Pons (tissue), 1 donor: ENCODE measurements around the gene MGAT4B.
"Not testable (repeated sequence)": the region's sequence is repeated elsewhere in the genome, so short reads cannot be mapped to it uniquely, and the experiment has no call there.

Experiments used
- DNase-seq: peaks from one replicate; pipeline ENCODE4 v3.0.0-alpha.2; 2016; ENCODE audit warnings: low spot score

MGAT4B gene

DNA sequence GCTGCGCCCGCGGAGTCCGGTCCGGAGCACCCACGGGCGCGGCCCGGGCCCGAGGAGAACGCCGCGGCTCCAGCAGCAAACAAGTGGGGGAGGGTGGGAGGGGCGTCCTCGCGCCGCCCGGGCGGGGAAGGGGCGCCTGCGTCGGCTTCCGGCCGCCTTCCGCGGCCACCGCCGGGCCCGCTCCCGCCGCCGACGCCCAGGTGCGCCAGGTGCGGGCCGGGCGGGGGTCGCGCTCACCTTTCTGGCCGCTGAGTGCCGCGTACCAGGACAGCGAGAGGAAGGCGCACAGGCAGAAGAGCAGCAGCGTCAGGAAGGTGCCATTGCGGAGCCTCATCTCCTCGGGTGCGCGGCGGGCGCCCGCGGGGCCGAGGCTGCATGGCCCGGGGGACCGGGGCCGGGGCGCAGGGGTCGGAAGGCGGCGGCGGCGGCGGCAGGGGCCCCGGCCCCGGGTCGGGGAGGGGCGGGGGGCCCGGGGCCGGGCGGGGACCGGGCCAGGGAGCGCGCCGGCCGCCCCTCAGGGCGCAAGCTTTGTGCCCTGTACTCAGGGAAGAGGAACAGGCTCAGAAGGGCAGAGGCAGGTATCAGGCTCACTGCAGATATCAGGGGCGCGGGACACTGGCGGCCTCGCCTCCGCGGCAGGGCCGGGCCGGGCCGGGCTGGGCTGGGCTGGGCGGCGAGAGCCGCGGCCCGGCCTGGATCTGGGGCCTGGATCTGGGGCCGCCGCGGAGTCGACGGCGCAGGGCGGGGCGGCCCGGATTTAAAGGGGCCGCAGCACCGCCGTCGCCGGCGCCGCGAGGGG, at the start of gene MGAT4B:
TSS of gene MGAT4B (minus strand) at position 617 of the 799 bp plus-strand sequence. CDS start at position 334, 283 bp downstream.
- no peak for DNase-seq

DNA sequence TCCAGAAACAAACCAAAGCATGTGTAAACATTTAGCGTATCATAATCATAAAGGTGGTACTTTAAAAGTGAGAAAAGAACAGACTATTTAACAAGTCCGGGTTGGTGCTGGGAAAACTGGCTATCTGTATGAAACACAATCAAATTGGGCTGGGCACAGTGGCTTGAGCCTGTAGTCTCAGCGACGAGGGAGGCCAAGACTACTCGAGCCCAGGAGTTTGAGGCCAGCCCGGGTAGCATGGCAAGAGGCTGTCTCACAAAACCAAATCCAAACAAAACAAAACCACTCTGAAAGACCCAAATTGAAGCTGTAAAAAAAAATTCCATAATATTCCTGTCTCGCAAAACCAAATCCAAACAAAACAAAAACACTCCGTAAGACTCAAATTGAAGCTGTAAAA, 47.7 kb upstream of the MGAT4B start:
- DNase-seq: no peak

DNA sequence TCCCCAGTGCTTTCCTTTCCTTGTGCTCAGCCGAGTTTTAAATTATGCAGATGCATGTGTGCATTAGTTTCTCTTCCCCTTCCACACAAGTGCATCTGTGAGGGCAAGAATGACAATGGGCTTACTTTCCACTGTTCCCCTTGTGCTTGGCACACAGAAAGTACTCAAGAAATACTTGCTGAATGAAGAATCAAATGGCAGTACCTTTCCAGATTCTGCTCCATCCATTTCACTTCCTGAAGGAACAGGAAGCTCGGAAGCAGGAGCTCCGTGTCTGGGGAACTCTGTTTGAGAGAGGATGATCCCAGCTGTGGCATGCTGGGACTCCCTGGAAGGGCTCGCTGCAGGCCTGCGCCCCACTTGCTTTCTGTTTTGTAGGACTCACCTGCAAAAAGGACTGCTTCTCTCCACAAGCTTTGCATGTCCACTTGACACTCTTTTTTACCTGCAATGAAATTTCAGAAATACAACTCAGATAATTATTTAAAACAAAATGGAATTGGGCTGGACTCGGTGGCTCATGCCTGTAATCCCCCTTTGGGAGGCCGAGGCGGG, 46.4 kb upstream of the MGAT4B start:
- peak; percentile 45 for DNase-seq

DNA sequence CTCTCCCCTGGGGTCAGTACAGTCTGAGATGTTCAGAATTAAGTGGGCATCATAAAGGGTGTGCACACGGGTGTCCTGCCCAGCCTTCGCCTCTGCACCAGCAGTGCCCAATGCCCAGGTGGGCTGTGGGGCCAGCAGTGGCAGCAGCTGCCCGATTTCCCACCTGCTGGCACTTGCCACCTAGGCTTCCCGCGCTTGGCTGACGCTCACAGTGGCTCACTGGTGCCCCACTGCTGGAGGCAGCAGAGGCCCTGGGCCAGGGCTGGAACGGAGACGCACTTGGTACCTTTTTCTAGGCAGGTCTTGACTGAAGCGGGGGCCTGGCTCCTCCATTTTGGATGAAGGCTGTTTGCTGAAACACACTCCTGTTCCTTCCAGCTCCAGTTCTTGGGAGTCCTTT, 35.0 kb upstream of the MGAT4B start:
- no peak for DNase-seq

DNA sequence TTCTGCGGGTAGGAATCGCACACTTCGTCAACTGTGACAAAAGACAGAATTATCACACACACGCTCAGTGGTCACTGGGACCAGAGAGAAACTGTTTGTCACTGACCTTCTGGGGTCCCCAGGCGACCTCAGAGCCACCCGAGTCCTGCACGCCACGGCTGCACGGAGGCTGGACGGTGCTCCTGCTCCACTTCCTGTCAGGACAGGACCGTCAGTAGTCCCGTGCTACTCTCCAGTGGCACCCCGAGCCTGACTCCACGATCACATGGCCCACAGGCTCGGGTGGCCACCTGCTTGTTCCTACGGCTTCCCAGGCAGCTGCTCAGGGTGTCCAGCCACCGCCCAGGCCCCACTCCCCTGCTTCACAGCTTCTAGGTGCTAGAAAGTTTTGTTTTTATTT, 34.1 kb upstream of the MGAT4B start:
- DNase-seq: no peak

DNA sequence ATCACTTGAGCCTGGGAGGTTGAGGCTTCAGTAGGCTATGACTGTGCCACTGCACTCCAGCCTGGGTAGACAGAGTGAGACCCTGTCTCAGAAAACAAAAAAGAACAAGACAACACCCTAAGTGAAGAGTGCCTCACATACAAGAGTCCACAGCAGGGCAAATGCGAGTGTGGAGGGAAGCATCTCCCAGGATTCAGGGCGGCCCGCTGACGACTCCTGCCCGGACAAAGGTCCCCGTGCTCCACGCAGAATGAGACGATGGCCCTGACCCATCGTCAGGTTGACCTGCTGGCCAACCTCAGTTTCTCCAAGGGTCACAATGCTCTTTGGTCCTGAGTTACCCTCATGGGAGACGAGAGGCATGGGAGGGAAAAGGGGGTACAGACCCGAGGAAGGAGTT, 33.7 kb upstream of the MGAT4B start:
- DNase-seq: no peak

DNA sequence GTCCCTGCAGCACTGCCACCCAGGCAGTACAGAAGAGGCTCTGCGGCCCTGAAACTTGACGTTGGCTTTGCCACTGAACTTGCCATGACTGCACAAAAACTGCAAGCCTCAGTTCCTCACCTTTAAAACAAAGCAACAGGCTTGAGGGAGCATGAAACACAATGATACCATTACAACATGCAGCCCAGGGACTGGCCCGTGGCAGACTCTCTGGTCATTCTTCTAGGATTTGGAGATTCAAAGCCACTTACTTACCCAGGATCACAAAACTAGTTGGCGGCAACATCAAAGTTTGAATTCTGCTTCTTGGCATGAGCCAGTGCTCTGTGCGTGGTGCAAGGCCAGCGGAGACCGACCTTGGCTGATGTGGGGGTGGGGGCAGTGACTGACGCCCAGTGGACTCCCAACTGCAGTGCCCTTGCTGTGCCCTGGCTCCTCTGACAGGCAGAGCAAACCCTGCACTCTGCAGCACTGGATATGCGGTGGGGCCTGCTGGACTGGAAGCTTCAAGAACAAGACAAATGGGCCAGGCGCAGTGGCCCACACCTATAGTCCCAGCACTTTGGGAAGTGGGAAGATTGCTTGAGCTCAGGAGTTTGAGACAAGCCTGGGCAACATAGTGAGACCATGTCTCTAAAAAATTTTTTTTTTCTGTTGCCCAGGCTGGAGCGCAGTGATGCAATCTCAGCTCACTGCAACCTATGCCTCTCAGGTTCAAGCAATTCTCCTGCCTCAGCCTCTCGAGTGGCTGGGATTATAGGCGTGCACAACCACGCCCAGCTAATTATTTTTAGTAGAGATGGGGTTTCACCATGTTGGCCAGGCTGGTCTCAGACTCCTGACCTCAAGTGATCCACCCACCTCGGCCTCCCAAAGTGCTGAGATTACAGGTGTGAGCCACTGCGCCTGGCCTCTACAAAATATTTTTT, 32.9 kb upstream of the MGAT4B start:
- DNase-seq: no peak

DNA sequence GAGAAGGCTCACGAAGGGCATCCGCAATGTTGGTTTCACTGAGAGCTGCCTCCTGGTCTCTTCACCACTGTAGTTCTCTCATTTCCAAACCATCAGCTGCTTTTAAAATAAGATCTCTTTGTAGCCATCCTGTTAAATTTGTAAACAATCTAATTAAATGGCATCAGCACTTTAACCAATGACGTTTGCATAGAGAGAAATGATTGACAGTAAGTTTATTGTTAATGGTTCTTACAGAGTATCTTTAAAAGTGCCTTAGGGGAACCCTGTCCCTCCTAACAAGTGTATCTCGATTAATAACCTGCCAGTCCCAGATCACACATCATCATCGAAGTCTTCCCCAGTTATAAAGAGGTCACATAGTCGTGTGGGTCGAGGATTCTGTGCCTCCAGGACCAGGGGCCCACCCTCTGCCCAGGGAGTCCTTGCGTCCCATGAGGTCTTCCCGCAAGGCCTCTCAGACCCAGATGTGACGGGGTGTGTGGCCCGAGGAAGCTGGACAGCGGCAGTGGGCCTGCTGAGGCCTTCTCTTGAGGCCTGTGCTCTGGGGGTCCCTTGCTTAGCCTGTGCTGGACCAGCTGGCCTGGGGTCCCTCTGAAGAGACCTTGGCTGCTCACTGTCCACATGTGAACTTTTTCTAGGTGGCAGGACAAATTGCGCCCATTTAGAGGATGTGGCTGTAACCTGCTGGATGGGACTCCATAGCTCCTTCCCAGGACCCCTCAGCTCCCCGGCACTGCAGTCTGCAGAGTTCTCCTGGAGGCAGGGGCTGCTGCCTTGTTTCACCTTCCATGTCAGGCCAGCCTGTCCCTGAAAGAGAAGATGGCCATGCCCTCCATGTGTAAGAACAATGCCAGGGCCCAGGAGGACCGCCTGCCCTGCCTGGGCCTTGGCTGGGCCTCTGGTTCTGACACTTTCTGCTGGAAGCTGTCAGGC, 30.7 kb upstream of the MGAT4B start:
- no peak for DNase-seq

DNA sequence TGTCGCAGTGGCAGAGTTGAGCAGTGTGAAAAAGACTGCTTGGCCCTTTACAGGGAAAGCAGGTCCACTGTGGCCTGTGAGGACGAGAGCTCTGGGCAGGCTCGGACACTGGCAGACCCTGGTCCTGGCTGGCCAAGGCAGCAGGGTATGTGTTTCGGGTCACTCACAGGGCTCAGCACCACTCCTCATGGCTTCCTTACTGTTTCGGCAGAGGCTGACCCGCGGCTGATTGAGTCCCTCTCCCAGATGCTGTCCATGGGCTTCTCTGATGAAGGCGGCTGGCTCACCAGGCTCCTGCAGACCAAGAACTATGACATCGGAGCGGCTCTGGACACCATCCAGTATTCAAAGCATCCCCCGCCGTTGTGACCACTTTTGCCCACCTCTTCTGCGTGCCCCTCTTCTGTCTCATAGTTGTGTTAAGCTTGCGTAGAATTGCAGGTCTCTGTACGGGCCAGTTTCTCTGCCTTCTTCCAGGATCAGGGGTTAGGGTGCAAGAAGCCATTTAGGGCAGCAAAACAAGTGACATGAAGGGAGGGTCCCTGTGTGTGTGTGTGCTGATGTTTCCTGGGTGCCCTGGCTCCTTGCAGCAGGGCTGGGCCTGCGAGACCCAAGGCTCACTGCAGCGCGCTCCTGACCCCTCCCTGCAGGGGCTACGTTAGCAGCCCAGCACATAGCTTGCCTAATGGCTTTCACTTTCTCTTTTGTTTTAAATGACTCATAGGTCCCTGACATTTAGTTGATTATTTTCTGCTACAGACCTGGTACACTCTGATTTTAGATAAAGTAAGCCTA, 29.8 kb upstream of the MGAT4B start:
- DNase-seq: no peak

DNA sequence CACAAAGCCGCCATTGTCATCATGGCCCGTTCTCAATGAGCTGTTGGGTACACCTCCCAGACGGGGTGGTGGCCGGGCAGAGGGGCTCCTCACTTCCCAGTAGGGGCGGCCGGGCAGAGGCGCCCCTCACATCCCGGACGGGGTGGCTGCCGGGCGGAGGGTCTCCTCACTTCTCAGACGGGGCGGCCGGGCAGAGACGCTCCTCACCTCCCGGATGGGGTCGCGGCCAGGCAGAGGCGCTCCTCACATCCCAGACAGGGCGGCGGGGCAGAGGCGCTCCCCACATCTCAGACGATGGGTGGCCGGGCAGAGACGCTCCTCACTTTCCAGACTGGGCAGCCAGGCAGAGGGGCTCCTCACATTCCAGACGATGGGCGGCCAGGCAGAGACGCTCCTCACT, 28.2 kb upstream of the MGAT4B start:
- not testable (repeated sequence) for DNase-seq

DNA sequence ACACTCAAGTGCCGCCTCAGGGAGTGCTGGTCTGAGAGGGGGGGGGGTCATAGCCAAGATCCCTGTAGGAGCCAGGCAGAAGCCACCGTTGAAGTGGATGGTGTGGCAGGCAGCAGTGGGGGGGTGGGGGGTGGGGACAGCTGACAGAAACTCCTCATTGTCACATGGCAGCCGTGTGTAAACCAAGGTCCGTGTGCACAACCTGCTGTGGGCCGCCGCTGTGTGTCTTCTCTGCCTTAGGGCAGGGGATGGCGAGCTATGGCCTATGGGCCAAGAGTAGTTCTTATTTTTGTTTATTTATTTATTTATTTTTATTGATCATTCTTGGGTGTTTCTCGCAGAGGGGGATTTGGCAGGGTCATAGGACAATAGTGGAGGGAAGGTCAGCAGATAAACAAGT, 27.5 kb upstream of the MGAT4B start:
- no peak for DNase-seq

DNA sequence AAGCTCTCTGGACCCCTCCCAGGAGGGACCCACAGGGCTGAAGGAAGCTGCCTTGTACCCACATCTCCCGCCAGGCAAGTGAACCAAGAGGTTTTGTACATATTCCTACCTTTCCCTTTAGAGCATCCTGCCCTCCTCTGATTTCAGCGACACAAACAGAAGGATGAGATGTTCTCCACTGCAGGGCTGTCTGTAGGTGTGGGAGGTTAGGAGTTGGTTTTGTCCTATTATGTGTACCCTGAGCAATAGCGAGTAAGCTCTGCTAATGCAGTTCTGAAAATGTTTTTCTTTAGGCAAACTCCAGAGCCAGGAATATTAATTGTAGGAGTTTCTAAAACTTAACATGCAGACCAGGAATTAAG, 27.0 kb upstream of the MGAT4B start:
- DNase-seq: no peak

DNA sequence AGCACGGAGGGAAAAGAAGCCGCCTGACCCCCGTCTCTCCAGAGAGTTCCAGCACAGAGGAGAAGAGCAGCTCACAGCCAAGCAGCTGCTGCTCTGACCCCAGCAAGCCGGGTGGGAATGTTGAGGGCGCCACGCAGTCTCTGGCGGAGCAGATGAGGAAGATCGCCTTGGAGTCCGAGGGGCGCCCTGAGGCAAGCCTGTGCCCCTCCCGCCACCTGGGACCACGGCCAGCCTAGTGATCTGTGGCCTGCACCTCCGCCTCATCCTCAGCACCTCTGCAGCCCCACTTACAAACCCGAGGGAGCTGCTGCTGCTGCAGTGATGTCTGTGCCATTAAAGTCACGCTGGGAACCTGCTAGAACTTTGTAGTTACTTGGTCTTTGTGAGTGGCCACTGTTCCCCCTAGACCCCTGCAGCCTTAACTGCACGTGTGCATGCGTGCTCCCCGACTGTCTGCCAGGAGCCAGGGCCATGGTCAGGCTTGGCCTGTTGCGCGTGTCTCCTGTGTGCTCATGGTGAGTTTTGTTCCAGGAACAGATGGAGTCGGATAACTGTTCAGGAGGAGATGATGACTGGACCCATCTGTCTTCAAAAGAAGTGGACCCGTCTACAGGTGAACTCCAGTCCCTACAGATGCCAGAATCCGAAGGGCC, 26.5 kb upstream of the MGAT4B start:
- DNase-seq: no peak

DNA sequence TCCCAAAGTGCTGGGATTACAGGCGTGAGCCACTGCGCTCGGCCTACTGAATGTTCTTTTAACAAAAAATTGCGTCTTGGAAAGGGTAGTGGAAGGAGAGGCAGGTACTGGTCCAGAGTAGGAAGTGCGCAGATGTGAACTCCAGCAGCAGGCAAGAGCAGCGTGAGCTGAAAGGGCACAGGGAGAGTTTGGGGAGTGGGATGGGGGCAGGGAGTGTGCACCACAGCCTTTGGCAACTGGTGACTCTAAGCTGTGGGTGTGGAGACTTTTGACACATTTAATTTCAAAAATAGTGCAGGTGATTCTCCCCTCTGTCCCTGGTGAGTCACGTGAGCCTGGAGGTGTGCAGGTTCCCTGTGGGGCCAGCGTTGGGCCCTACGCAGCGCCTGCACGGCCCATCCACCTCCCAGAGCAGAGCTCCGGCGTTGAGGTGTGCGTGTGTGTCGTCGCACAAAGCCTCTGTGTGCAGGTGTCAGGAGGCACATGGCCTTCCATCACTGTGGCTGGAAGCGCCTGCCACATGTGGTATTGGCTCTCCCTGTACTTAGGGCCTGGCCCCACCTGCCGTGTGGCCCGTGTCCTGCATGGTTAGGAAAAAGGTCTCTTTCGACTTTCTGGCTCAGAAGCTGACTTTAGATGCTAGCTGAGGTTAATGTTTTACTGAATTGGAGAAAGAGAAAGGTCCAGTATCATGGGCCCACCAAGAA, 25.5 kb upstream of the MGAT4B start:
- DNase-seq: no peak

DNA sequence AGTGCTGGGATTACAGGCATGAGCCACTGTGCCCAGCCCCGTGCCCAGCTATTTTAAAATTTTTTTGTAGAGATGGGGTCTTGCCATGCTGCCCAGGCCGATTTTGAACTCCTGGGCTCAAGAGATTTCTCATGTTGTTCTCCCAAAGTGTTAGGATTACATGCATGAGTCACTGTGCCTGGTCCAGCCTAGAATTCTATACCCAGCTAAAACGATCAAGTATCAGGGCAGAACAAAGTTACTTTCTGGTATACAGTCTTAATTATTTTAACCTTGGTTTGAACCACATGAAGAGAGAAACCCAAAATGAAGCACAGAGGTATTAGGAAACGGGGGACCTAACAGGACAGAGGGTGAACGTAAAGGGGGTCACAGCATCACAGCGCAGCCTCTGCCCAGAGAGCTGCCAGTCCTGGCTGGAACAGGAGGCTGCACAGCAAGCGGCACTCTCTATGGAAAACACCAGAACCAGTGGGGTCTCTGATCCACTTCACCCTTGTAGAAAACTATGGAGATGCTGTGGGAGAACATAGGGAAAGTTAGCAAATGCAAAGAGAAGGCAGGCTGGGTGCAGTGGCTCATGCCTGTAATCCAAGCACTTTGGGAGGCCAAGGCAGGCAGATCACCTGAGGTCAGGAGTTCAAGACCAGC, 24.3 kb upstream of the MGAT4B start:
- DNase-seq: no peak

DNA sequence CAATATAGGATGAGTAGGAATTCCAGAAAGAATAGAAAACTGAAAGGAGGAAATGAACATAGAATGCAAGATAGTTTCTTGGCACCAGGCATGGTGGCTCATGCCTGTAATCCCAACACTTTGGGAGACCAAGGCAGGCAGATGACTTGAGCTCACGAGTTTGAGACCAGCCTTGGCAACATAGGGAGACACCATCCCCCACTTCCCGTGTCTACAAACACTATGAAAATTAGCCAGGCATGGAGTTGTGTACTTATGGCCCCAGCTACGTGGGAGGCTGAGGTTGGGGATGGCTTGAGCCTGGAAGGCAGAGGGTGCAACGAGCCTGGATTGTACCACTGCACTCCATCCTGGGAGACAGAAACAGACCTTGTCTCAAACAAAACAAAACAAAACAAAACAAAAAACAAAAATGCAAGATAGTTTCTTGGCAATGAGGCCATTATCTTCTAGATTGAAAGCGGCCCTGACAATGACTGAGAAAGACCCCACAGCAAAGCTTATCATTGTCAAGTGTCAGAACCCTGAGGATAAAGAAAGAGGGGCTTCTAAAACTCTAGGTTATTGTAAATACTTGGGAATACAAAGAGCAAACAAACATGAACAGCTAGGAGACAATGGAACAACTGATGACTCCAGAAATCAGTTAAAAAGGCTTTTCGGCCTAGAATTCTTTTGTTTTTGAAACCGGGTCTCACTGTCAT, 23.2 kb upstream of the MGAT4B start:
- no peak for DNase-seq

DNA sequence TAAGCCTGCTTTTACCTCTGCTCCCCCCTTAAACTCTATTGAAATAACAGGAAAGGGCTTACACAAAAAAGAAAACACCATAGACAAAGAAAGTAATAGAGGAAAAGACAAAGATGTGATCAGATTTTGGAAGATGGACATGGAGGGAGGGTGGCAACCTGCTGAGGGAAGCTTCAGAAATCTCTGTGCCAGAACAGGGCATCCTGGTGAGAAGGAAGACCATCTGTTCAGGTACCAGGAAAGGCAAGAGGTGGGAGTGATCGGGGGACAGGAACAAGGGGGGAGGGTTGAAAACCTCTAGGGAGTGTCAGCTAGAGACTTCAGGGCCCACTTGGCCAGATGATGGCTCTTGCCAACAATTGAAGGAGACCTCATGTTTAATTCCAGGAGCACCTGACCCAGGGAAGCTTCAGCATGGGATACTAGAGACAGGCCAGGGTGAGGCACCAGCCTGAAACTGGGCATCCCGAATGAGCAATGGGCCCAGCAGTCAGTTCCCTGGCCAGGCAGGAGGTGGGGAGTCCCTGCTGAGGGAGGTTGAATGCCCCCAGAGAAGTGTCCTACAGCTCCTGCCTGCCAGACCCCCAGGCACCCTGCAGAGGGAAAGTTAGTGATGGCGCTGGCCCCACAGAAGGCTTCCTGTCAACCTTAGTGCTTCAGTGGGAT, 22.2 kb upstream of the MGAT4B start:
- no peak for DNase-seq

DNA sequence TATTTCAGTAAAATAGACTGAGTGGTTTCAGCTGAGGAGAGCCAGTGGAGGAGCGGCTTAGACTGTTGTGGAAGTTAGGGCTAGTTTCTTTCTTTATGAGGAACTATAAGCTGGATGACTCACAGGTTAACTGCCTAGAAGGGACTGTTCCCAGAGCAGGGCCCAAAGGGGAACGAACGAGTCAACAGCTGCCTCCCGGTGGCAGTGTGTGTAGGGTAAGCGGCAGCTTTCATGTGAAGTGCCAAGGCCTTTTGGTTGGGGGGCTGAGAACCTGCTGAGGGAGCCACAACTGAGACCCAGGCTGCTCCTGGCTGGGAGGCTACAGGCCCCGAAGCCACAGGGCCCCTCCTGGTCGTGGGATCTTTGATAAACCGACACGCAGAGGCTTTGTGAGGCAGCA, 21.0 kb upstream of the MGAT4B start:
- no peak for DNase-seq
